Neural crest cell (in vitro differentiated cells): Measurements from ENCODE around the gene C16orf82. TPM values are rescaled to one million over a fixed set of nuclear protein-coding genes. Genes with fewer than 3 reads are reported as not detected.
A peak's percentile ranks its signal among the peaks of the same experiment; 100 is the strongest.

Experiments used
- DNase-seq: peaks from one replicate; pipeline ENCODE4 v3.0.0; 2021; ENCODE audit warnings: low read depth, mixed read lengths, low spot score
- H3K27ac Mint-ChIP-seq: one replicate; pipeline ENCODE4 v1.8.0; 2021; ENCODE audit warnings: mild to moderate bottlenecking, mixed read lengths; ENCODE audit not compliant: unreplicated experiment
- H3K27me3 Mint-ChIP-seq: 2 replicates; pipeline ENCODE4 v1.8.0; 2021; ENCODE audit warnings: low read depth, mild to moderate bottlenecking, mixed read lengths
- H3K36me3 Mint-ChIP-seq: 2 replicates; pipeline ENCODE4 v1.8.0; 2021; ENCODE audit warnings: low read depth, mild to moderate bottlenecking, mixed read lengths
- H3K4me1 Mint-ChIP-seq: 2 replicates; pipeline ENCODE4 v1.8.0; 2021; ENCODE audit warnings: mixed read lengths
- H3K4me3 Mint-ChIP-seq: one replicate; pipeline ENCODE4 v1.8.0; 2021; ENCODE audit warnings: mild to moderate bottlenecking, mixed read lengths
- H3K9me3 Mint-ChIP-seq: 2 replicates; pipeline ENCODE4 v1.8.0; 2021; ENCODE audit warnings: mixed read lengths
- CTCF ChIP-seq: fragments of 200-600 bp; sonication (generic); conservative IDR thresholded peaks from 2 replicates; pipeline ENCODE4 v1.5.0; 2021; ENCODE audit warnings: antibody characterized with exemption, mild to moderate bottlenecking
- long read RNA-seq: library from polyadenylated mRNA; unstranded; transcript quantifications from one replicate; pipeline ENCODE4 v2.0.0, GENCODE V29; 2020
- total RNA-seq: library from RNA; stranded (reverse); gene quantifications from 2 replicates; pipeline ENCODE4 v1.2.1, GENCODE V29; 2021

C16orf82 gene
- 1.2 and 1.4 TPM in 2 replicates for total RNA-seq
- long read RNA-seq, partial matches to known transcripts: 0 of 3 reads
- long read RNA-seq, other reads (novel, unspliced or antisense): 0 of 3 reads

GRCh38 chr16:27066668-27067537 is at the start of gene C16orf82:
C16orf82 (plus strand) TSS chr16:27066927.
- no peaks in the 10 kb centered on the region for H3K9me3 Mint-ChIP-seq
- peaks cover 3% of the 10 kb centered on the region for H3K36me3 Mint-ChIP-seq
- H3K4me1 Mint-ChIP-seq: peaks cover 32% of the 10 kb centered on the region
- H3K27me3 Mint-ChIP-seq: no peaks in the 10 kb centered on the region
- TF ChIP-seq CTCF: no peak
- H3K27ac Mint-ChIP-seq: peak within 1 kb of the TSS; percentile 83
- DNase-seq: peak; percentile 61
- H3K4me3 Mint-ChIP-seq: peak within 1 kb of the TSS; percentile 60

- Mint-ChIP-seq H3K4me3 (no peak overlapping the region), H3K9me3 (peaks cover 8% of the 10 kb centered on the region), H3K4me1 (no peaks in the 10 kb centered on the region), H3K27ac (no peak overlapping the region), H3K27me3 (no peaks in the 10 kb centered on the region), H3K36me3 (no peaks in the 10 kb centered on the region)
- no peak for DNase-seq
- TF ChIP-seq CTCF: no peak
Observed at GRCh38 chr16:27020031-27020430, 46.7 kb upstream of the C16orf82 start.

- Mint-ChIP-seq H3K27ac (no peak overlapping the region), H3K27me3 (peaks cover 3% of the 10 kb centered on the region)
- TF ChIP-seq CTCF: no peak
Observed at GRCh38 chr16:27024010-27024409, 42.7 kb upstream of the C16orf82 start.

GRCh38 chr16:27025581-27025980 is 41.1 kb upstream of the C16orf82 start:
- DNase-seq: no peak
- H3K4me3 Mint-ChIP-seq: no peak overlapping the region

More at GRCh38 chr16:27024010-27024409, 42.7 kb upstream of the C16orf82 start:
- Mint-ChIP-seq H3K4me3 (no peak overlapping the region), H3K36me3 (no peaks in the 10 kb centered on the region), H3K9me3 (peaks cover 8% of the 10 kb centered on the region), H3K4me1 (no peaks in the 10 kb centered on the region)
- no peak for DNase-seq

GRCh38 chr16:27027971-27028370 is 38.8 kb upstream of the C16orf82 start:
- no peaks in the 10 kb centered on the region for H3K9me3 Mint-ChIP-seq
- TF ChIP-seq CTCF: no peak
- no peaks in the 10 kb centered on the region for H3K4me1 Mint-ChIP-seq
- no peak overlapping the region for H3K4me3 Mint-ChIP-seq
- H3K27me3 Mint-ChIP-seq: peaks cover 3% of the 10 kb centered on the region
- no peak for DNase-seq
- no peaks in the 10 kb centered on the region for H3K36me3 Mint-ChIP-seq
- no peak overlapping the region for H3K27ac Mint-ChIP-seq

More at GRCh38 chr16:27025581-27025980, 41.1 kb upstream of the C16orf82 start:
- H3K4me1 Mint-ChIP-seq: no peaks in the 10 kb centered on the region
- TF ChIP-seq CTCF: no peak
- no peaks in the 10 kb centered on the region for H3K9me3 Mint-ChIP-seq
- H3K27ac Mint-ChIP-seq: no peak overlapping the region
- H3K36me3 Mint-ChIP-seq: no peaks in the 10 kb centered on the region
- peaks cover 3% of the 10 kb centered on the region for H3K27me3 Mint-ChIP-seq
